SU-DHL-6 (cell line): ENCODE data around the gene PTRH2.

Experiments used
- H2AFZ ChIP-seq: fragments of 200-600 bp; sonication (generic); 2 replicates; pipeline ENCODE4 v1.6.1; 2014; ENCODE audit warnings: low read depth, mild to moderate bottlenecking, moderate library complexity, mixed read lengths, antibody characterized with exemption, low read length; ENCODE audit not compliant: severe bottlenecking
- H3F3A ChIP-seq: fragments of 200-600 bp; shearing (Covaris generic); 2 replicates; pipeline ENCODE4 v1.6.0; 2016; ENCODE audit warnings: antibody characterized with exemption, mild to moderate bottlenecking; ENCODE audit not compliant: insufficient read depth
- H3K27ac ChIP-seq: fragments of 200-600 bp; sonication (generic); 2 replicates; pipeline ENCODE4 v1.5.1; 2016; ENCODE audit warnings: low read depth, mild to moderate bottlenecking, low read length, moderate library complexity, mixed read lengths
- H3K27me3 ChIP-seq: fragments of 200-600 bp; sonication (generic), shearing (Covaris generic); 2 replicates; pipeline ENCODE4 v1.6.0; 2014; ENCODE audit warnings: mild to moderate bottlenecking, low read length
- H3K36me3 ChIP-seq: fragments of 200-600 bp; sonication (generic); 2 replicates; pipeline ENCODE4 v1.6.1; 2014; ENCODE audit warnings: mild to moderate bottlenecking, low read length, mixed read lengths
- H3K4me2 ChIP-seq: fragments of 300-600, 200-600 bp; shearing (Covaris generic), sonication (generic); 2 replicates; pipeline ENCODE4 v1.6.0; 2014; ENCODE audit warnings: low read length, low read depth, mild to moderate bottlenecking; ENCODE audit not compliant: poor library complexity, severe bottlenecking
- H3K4me3 ChIP-seq: fragments of 200-600 bp; sonication (generic); 2 replicates; pipeline ENCODE4 v1.5.1; 2014; ENCODE audit warnings: antibody characterized with exemption, low read length, mild to moderate bottlenecking, mixed read lengths; ENCODE audit not compliant: insufficient read depth, poor library complexity, severe bottlenecking
- H3K79me2 ChIP-seq: fragments of 200-600 bp; sonication (generic); 2 replicates; pipeline ENCODE4 v1.6.1; 2014; ENCODE audit warnings: mild to moderate bottlenecking, low read length, moderate library complexity; ENCODE audit not compliant: insufficient read depth
- H3K9ac ChIP-seq: fragments of 200-600 bp; sonication (generic); 2 replicates; pipeline ENCODE4 v1.7.0; 2014; ENCODE audit warnings: mild to moderate bottlenecking, low read length
- H3K9me2 ChIP-seq: fragments of 200-600 bp; sonication (generic); replicated peaks from 2 replicates; pipeline ENCODE4 v1.6.1; 2014; ENCODE audit warnings: low read length; ENCODE audit not compliant: insufficient read depth
- H3K9me3 ChIP-seq: fragments of 200-600 bp; sonication (generic); 2 replicates; pipeline ENCODE4 v1.6.1; 2014; ENCODE audit warnings: low read length, mixed read lengths; ENCODE audit not compliant: insufficient read depth
- H4K20me1 ChIP-seq: fragments of 200-600 bp; sonication (generic); 2 replicates; pipeline ENCODE4 v1.6.1; 2014; ENCODE audit warnings: low read depth, mild to moderate bottlenecking, antibody characterized with exemption, low read length, moderate library complexity, mixed read lengths
- CTCF ChIP-seq: fragments of 200-600 bp; sonication (generic); IDR thresholded peaks from one replicate; pipeline ENCODE4 v1.5.1; 2017; ENCODE audit warnings: antibody characterized with exemption, mild to moderate bottlenecking, low read length, moderate library complexity; ENCODE audit not compliant: insufficient read depth, poor library complexity, severe bottlenecking
- EZH2phosphoT487 ChIP-seq: fragments of 200-600 bp; sonication (generic), shearing (Covaris generic); conservative IDR thresholded peaks from 2 replicates; pipeline ENCODE4 v1.6.1; 2018; ENCODE audit warnings: mild to moderate bottlenecking, antibody characterized with exemption, low read length, moderate library complexity, mixed read lengths

PTRH2 gene

GRCh38 chr17:59669944-59670343, 37.3 kb downstream of the PTRH2 start:
- Histone ChIP-seq H4K20me1 (0 out of 2 replicates have a peak, but pooled peaks cover 6% of the 10 kb centered on the region), H3K9me3 (no peaks in the 10 kb centered on the region), H3K9ac (no peak overlapping the region), H2AFZ (no peak overlapping the region), H3K36me3 (peaks cover 75% of the 10 kb centered on the region), H3K79me2 (peaks cover 6% of the 10 kb centered on the region), H3K27ac (no peak overlapping the region), H3K9me2 (no peaks in the 10 kb centered on the region), H3K4me3 (no peak overlapping the region), H3K4me2 (no peak overlapping the region), H3F3A (peaks cover 20% of the 10 kb centered on the region; the same call in 1 of the 2 replicates), H3K27me3 (no peaks in the 10 kb centered on the region)
- TF ChIP-seq EZH2phosphoT487: no peak
- no peak for TF ChIP-seq CTCF

GRCh38 chr17:59669411-59669810, 37.8 kb downstream of the PTRH2 start:
- peaks cover 6% of the 10 kb centered on the region for H3K79me2 ChIP-seq
- no peaks in the 10 kb centered on the region for H3K9me3 ChIP-seq
- no peaks in the 10 kb centered on the region for H3K9me2 ChIP-seq
- H4K20me1 ChIP-seq: 0 out of 2 replicates have a peak, but pooled peaks cover 6% of the 10 kb centered on the region
- H2AFZ ChIP-seq: no peak overlapping the region
- peaks cover 75% of the 10 kb centered on the region for H3K36me3 ChIP-seq
- no peak overlapping the region for H3K9ac ChIP-seq
- peaks cover 17% of the 10 kb centered on the region; the same call in 1 of the 2 replicates for H3F3A ChIP-seq
- no peak for TF ChIP-seq CTCF
- no peak for TF ChIP-seq EZH2phosphoT487
- H3K27me3 ChIP-seq: no peaks in the 10 kb centered on the region
- no peak overlapping the region for H3K27ac ChIP-seq
- H3K4me3 ChIP-seq: no peak overlapping the region
- no peak overlapping the region for H3K4me2 ChIP-seq

- Histone ChIP-seq H3K79me2 (peaks cover 6% of the 10 kb centered on the region), H3K4me3 (no peak overlapping the region), H2AFZ (no peak overlapping the region), H3K9me2 (no peaks in the 10 kb centered on the region), H3K9ac (no peak overlapping the region), H3K4me2 (no peak overlapping the region), H3K9me3 (no peaks in the 10 kb centered on the region), H3K27me3 (no peaks in the 10 kb centered on the region), H3K27ac (no peak overlapping the region), H4K20me1 (0 out of 2 replicates have a peak, but pooled peaks cover 6% of the 10 kb centered on the region), H3F3A (peaks cover 17% of the 10 kb centered on the region; the same call in 1 of the 2 replicates), H3K36me3 (peaks cover 73% of the 10 kb centered on the region)
- TF ChIP-seq EZH2phosphoT487 (no peak), CTCF (no peak)
Observed at GRCh38 chr17:59668816-59669215, 38.4 kb downstream of the PTRH2 start.
